ENCODE results near the gene HAUS3.

HAUS3 gene

DNA sequence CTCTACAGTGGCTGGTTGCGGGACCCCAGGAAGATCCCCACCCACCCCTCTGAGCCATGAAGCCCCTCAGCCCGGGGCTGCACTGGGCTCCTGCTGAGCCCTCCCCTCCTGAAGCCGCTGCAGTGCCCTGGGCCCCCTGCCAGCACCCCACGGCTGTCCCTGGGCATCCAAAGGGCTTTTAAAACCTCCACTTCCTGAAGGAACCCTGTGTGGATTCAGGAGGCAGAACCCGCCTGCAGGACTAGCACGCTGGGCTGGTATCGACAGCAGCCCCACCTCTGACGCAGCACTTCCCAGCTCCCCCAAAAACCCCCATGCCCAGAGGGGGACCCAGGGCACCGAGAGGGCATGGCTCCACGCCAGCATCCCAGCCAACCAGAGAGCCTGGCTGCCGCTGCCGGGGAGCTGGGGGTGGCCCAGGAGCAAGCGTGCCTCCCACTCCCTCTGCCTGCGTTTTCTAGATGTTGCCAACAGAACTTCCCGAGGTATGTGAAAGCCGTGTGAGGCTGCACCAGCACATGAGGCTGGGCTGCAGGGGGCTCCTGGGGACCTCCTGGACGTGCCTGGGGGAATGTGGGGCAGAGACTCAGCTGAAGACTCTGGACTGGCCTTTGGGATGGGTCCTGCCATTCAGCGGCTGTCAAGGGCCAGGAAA is 13.7 kb upstream of the HAUS3 start:
- Mint-ChIP-seq H3K9me3 (no peaks in the 10 kb centered on the region), H3K4me3 (no peak overlapping the region), H3K4me1 (ENCODE audit: low read depth) (peaks cover 33% of the 10 kb centered on the region), H3K27me3 (no peaks in the 10 kb centered on the region), H3K27ac (no peak overlapping the region), H3K36me3 (ENCODE audit: low read depth) (peaks cover 99% of the 10 kb centered on the region)
- intact Hi-C loops (cut with micrococcal nuclease): no loop called here

DNA sequence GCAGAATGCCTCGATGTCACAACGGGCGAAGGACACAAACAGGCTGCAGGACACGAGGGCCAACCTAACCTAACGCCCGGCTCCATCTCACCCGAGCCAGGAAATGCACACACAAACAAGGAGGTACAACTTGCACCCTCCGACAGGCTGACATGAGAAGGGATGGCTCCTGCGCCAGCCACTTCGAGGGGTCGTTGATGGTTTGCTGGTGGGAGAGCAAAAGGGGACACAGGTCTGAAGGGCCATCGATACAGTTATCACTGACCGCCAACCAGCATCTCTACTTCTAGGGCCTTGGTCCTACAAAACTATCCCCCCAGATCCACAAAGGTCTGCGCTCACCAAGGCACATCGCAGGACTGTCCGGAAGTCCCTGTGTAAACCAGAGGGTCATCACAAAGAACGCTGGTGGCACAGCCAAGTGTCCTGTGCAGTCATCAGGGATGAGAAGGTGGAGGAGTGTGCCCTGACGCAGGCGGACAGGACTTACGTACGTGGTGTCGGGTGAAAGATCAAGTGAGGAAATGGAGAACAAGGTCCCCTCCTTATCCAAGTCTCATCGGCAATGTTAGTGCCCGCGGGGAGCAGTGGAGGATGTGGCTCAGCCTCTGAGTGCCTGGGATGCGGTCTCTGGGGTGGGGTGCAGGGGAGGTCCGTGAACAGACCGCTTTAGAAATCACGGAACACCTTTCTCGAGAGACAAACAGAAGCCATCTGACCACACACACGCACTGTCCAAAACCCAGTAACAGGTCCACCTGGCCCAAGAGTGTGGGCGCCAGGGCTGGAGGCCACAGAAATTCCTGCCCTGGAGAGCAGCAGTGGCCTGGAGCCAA is 13.0 kb upstream of the HAUS3 start:
- intact Hi-C loops (cut with micrococcal nuclease): no loop called here
- Mint-ChIP-seq H3K27me3 (no peaks in the 10 kb centered on the region), H3K27ac (no peak overlapping the region), H3K4me1 (ENCODE audit: low read depth) (peaks cover 31% of the 10 kb centered on the region), H3K36me3 (ENCODE audit: low read depth) (peaks cover 100% of the 10 kb centered on the region), H3K4me3 (no peak overlapping the region), H3K9me3 (no peaks in the 10 kb centered on the region)

DNA sequence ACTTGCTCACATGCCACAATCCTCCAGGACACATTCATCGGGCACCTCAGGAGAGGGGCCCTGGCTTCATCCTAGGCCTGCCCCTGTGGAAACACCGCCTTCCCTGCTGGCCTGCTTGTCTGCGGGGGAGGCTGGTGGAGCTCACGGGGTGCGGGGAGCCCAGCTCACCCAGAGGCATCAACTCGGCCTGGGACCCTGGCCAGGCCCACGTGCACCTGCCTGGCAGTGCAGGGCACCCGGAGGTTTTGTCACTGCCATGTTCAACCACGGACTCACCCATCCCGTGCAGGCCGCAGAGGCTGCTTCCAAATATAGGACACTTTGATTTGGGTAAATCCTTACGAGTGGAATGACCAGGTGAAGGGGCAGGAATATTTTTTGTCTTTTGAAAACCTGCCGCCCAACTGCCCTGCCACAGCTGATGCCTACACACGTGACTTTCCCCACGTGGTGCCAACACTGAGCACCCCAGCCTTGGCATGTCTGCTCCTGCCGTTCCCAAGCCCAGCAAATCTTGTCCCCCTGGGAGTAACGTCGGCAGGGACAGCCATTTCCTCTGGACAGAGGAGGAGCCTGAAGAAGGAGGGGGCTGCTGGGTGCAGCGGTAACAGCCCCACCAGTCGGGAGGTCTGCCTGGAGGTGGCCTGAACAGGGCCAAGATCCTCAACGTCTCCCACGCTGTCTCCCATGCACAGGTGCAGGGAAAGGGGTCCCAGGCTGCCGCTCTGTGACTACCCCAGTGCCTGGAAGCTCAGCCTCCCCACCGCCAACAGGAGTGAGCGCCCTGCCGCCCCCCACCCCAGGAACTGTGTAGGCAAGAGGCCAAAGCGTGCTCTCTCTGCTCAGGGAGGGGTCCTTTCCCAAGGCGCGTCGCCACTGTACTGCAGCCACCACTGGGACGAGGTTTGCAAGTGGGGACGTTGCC is 11.5 kb upstream of the HAUS3 start:
- intact Hi-C loops (cut with micrococcal nuclease): no loop called here
- peaks cover 100% of the 10 kb centered on the region for H3K36me3 Mint-ChIP-seq (ENCODE audit: low read depth)
- H3K27me3 Mint-ChIP-seq: no peaks in the 10 kb centered on the region
- H3K4me3 Mint-ChIP-seq: no peak overlapping the region
- peaks cover 25% of the 10 kb centered on the region for H3K4me1 Mint-ChIP-seq (ENCODE audit: low read depth)
- no peaks in the 10 kb centered on the region for H3K9me3 Mint-ChIP-seq
- H3K27ac Mint-ChIP-seq: no peak overlapping the region

DNA sequence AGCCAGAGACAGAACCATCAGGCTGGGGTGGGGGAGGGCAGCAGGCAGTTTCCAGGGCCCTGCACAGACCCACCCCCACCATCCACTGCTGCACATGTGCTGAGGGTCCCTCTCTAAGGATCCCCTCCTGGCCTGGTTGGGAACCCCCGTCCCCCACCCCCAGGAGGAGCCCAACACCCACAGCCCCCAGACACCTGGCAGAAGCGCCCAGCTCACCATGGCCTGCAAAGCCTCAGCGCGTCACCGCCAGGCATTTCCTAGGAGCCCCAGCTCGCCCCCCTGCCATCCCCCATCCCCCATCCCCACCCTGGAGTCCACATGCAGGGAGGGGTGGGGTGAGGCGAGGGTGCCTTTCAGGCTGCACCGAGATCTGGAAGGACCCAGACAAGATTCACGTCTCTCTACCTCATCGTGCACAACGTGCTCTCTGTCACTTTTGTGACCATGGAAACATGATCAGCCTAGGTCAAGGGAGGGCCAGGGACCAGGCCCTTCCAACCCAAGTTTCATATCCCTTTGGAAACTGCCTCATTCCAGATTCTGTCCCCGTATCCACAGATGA is 10.7 kb upstream of the HAUS3 start:
- Mint-ChIP-seq H3K27ac (no peak overlapping the region), H3K36me3 (ENCODE audit: low read depth) (peaks cover 100% of the 10 kb centered on the region), H3K4me3 (no peak overlapping the region), H3K9me3 (no peaks in the 10 kb centered on the region), H3K27me3 (no peaks in the 10 kb centered on the region), H3K4me1 (ENCODE audit: low read depth) (peaks cover 18% of the 10 kb centered on the region)
- intact Hi-C loops (cut with micrococcal nuclease): no loop called here

DNA sequence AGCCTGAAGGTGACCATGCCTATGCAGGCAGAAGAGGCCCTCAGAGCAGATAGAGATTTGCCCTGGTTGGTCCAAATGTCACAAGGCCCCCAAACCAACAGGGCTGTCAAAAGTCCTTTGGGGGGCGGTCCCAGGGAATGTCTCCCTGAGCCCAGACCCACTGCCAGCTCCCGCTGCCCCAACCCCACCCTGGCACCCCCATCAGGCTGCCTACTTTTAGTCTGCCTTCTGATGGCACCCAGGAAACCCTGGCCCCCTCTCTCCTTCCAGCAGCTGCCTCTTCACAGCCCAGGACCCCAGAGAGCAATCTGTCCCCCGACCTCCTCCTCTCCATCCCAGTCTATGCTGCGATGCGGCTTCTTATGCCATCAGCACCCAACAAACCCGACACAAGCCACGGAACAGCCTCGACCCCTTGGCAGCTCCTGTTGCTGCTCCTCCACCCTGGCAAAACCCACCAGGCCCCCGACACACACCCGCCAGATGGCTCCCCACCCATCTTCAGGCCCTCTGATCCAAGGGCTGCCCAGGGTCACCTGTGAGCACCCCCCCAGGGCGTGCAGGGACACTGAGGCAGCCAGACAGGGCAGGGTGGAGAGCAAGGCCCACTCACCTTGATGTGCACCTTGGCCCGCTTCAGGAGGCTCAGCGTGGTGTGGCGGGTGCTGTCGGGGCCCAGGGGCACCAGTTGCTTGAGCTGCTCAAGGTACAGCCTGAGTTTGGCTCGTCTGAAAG is 10.0 kb upstream of the HAUS3 start:
- peaks cover 100% of the 10 kb centered on the region for H3K36me3 Mint-ChIP-seq (ENCODE audit: low read depth)
- peaks cover 13% of the 10 kb centered on the region for H3K4me1 Mint-ChIP-seq (ENCODE audit: low read depth)
- H3K9me3 Mint-ChIP-seq: no peaks in the 10 kb centered on the region
- no peak overlapping the region for H3K4me3 Mint-ChIP-seq
- H3K27ac Mint-ChIP-seq: no peak overlapping the region
- intact Hi-C loops (cut with micrococcal nuclease): no loop called here
- no peaks in the 10 kb centered on the region for H3K27me3 Mint-ChIP-seq

DNA sequence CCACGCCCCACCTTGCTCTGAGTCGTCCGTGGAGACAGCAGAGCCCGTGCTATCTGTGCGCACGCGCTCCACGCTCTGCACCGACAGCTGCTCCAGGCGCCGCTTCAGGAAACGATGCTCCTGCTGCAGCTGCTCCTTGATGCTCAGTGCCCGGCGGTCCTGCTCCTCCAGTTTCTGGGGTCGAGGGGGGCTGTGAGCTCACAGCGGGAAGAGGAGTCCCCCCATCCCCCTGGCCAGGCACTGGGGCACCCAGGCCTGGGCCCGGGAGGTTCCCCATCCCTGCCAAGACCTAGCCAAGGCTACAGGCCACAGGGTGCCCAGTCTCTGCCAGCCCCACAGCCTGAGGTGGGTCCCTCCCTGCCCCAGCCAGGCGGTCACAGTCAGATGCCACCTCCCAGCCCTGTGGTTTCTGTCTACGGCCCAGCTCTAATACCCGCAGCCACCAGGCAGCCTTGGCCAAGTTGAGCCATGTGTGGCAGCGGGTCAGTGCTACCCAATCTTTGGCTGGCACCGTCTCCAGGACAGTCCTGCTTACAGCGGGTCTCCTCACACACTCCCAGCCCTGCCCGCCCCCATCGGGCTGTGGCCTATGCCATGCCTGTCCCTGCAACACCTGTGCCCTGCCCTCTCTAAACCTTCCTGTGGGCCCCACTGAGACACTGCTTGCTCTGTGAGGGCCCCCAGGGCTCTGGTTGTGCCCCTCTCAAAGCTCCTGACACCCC is 9.3 kb upstream of the HAUS3 start:
- intact Hi-C loops (cut with micrococcal nuclease): no loop called here
- no peaks in the 10 kb centered on the region for H3K27me3 Mint-ChIP-seq
- H3K4me1 Mint-ChIP-seq (ENCODE audit: low read depth): peaks cover 15% of the 10 kb centered on the region
- no peak overlapping the region for H3K27ac Mint-ChIP-seq
- no peak overlapping the region for H3K4me3 Mint-ChIP-seq
- no peaks in the 10 kb centered on the region for H3K9me3 Mint-ChIP-seq
- H3K36me3 Mint-ChIP-seq (ENCODE audit: low read depth): peaks cover 98% of the 10 kb centered on the region

DNA sequence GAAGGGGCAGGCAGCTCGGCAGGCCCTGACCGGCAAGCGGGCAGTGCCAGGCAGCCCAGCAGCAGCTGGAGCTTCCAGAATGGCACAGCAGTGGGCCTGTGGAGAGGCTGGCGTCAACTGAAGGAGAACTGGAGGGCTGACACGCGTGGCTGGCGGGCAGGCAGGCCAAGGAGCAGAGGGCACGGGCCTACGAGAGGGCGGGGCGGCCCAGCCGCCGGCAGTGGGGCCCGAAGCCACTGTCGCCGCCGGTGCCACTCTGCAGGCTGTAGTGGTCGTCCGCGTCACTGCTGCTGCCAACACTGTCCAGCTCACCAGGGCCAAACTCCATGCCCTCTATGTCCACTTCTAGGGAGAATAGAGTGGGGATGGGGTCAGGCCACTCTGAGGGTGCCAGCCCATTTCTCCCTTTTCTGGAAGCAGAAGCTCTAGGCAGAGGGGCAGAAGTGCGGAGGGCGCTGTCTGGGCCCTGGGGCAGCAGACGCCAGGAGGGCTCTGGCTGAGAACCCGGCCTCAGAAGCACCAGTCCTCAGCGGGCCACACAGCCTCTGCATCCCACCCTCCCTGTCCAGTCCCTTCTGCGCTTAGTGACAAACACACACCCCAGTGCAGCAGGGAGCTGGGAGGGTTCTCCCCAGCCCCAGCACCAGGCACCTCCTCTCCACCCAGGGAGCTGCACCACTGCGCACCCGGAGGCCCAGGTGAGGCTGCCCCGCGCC is 8.6 kb upstream of the HAUS3 start:
- Mint-ChIP-seq H3K4me3 (no peak overlapping the region), H3K4me1 (ENCODE audit: low read depth) (peaks cover 21% of the 10 kb centered on the region), H3K27ac (no peak overlapping the region), H3K9me3 (no peaks in the 10 kb centered on the region), H3K27me3 (no peaks in the 10 kb centered on the region), H3K36me3 (ENCODE audit: low read depth) (peaks cover 91% of the 10 kb centered on the region)
- intact Hi-C loops (cut with micrococcal nuclease): no loop called here

DNA sequence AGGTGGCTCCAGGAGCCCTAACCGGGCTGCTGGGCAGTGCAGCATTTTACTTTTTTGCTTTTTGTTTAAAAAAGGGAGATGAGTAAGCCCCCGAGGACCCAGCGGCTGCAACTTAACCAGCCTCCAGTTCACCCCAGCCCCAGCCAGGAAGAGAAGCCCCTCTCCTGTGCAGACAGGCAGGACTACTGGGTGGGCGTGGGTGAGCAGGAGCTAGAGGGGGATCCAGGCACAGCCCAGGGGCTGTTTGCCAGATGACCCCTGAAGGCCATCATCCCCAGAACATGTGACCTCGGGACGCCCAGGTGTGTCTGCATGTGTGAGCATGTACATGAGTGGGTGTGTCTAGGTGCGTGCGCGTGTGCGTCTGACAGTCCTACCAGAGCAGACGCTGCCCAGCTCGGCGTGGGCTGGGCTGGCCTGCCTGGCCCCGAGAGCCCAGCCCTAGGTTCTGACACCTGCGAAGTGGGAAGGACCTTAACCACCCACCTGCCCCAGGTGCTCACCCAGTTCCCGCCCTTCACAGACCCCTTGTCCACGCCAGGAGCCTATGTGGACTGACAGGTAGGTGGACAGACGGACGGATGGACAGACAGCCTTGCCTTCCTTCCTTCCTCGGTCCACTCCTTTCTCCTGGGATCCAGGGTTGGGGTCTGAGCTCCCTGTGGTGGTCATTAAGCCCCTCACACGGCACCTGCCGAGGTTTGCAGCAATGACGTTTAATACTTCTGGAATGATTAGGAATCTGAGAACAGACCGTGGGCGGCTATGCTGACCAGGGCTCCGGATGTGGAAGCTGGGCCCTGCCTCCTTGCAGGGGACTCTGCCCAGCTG is 7.8 kb upstream of the HAUS3 start:
- Mint-ChIP-seq H3K36me3 (ENCODE audit: low read depth) (peaks cover 83% of the 10 kb centered on the region), H3K27me3 (no peaks in the 10 kb centered on the region), H3K4me3 (no peak overlapping the region), H3K4me1 (ENCODE audit: low read depth) (peaks cover 28% of the 10 kb centered on the region), H3K27ac (no peak overlapping the region), H3K9me3 (no peaks in the 10 kb centered on the region)
- intact Hi-C loops (cut with micrococcal nuclease): no loop called here

DNA sequence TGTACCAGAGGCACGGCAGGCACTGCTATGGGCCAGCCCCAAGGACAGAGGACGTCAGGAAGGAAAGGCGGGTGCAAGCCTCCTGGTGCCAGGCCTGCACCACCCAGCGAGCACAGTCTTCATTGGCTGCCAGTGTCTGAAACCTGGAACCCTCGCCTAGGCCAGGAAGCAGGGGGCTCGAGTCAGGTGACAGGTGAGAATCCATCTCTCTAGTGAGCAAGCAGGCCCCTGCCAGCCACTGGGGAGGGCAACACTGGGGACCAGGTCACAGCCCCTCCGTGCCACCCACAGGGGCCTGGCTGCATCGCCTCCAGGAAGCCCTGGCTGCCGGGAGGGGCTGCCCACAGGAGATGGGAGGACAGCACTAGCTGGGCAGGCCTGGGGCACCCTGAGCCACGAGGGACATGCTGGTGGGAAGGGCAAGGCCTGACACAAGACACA is 6.9 kb upstream of the HAUS3 start:
- H3K27me3 Mint-ChIP-seq: no peaks in the 10 kb centered on the region
- H3K4me1 Mint-ChIP-seq (ENCODE audit: low read depth): peaks cover 36% of the 10 kb centered on the region
- H3K27ac Mint-ChIP-seq: no peak overlapping the region
- intact Hi-C loops (cut with micrococcal nuclease): no loop called here
- H3K4me3 Mint-ChIP-seq: no peak overlapping the region
- H3K9me3 Mint-ChIP-seq: no peaks in the 10 kb centered on the region
- peaks cover 74% of the 10 kb centered on the region for H3K36me3 Mint-ChIP-seq (ENCODE audit: low read depth)

DNA sequence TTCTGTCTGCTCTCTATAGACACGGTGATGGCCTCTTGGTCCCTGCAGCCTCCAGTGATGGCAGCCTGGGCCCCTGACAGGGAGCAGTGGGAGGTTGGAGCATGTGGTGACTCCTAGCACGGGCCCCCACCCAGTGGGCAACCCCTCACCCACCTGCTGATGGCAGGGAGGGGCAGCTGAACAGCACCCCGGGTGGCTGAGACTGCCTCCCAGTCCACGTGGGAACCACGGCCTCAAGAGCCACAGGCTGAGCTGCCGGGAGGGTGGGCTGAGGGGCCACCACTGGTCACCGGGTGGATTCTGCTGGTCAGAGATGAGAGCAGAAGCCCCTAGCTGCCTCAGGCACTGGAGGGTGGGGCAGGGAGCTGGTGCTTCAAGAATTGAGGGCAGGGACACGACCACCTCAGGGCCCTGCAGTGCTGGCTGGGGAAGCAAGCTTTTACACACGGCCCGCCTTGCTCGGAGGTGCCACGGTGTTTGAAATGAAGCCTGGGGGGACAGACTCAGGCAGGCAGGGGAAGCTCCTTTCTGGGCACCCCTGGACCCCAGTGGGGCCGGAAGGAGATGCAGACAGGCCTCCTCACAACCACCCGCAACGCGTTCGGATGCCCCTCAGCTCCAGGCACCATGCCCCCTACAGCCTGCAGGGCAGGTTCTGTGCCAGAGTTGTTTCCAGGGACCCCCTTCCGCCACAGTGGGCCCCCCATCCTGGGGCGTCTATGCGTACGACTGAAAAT is 6.3 kb upstream of the HAUS3 start:
- Mint-ChIP-seq H3K4me3 (no peak overlapping the region), H3K27me3 (no peaks in the 10 kb centered on the region), H3K9me3 (no peaks in the 10 kb centered on the region), H3K36me3 (ENCODE audit: low read depth) (peaks cover 68% of the 10 kb centered on the region), H3K4me1 (ENCODE audit: low read depth) (peaks cover 38% of the 10 kb centered on the region), H3K27ac (no peak overlapping the region)
- intact Hi-C loops (cut with micrococcal nuclease): no loop called here

Data from dendritic cell treated with granulocyte-macrophage colony-stimulating factor and Interleukin-4, amounts not matched to agents 40 ng/mL and 50 ng/mL, for 4 days (primary cell).